22Rv1 (cell line): ENCODE results near the gene RFC5.
A peak's percentile ranks its signal among the peaks of the same experiment; 100 is the strongest.

Experiments
- H3K27ac ChIP-seq: fragments of 450-650 bp; 2 replicates; pipeline ENCODE4 v1.5.1; 2017
- ZFX ChIP-seq: fragments of 450-650 bp; IDR thresholded peaks from 2 replicates; pipeline ENCODE4 v1.6.1; 2017; ENCODE audit warnings: antibody characterized with exemption, borderline replicate concordance
- TF ChIP-seq, protein P1 (sequence below): fragments of 450-650 bp; IDR thresholded peaks from 2 replicates; pipeline ENCODE4 v1.5.1; 2017; ENCODE audit warnings: mild to moderate bottlenecking

Gene RFC5

DNA sequence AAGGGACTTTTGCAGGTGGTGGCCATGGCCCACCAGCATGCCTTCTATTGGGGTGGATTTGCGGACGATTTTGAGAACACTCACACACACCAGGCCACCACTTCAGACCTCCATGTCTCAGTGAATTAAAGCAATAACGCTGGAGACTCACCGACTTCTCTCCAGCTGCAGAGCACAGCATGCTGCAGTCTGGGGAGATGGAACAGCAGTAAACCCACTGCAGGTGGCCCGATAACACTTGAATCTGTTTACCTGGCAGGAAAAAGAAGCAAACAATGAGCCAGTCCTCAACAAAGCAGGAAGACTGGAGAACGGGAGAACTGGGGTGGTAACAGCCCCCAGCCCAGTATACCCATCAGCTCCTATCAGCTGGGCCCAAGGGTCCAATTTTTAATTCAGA is 21.6 kb downstream of the RFC5 start:
- TF ChIP-seq, protein P1, sequence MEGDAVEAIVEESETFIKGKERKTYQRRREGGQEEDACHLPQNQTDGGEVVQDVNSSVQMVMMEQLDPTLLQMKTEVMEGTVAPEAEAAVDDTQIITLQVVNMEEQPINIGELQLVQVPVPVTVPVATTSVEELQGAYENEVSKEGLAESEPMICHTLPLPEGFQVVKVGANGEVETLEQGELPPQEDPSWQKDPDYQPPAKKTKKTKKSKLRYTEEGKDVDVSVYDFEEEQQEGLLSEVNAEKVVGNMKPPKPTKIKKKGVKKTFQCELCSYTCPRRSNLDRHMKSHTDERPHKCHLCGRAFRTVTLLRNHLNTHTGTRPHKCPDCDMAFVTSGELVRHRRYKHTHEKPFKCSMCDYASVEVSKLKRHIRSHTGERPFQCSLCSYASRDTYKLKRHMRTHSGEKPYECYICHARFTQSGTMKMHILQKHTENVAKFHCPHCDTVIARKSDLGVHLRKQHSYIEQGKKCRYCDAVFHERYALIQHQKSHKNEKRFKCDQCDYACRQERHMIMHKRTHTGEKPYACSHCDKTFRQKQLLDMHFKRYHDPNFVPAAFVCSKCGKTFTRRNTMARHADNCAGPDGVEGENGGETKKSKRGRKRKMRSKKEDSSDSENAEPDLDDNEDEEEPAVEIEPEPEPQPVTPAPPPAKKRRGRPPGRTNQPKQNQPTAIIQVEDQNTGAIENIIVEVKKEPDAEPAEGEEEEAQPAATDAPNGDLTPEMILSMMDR: no peak
- no peak for TF ChIP-seq ZFX

GRCh38 chr12:118042091-118042490 is 25.6 kb downstream of the RFC5 start:
- TF ChIP-seq ZFX: no peak
- TF ChIP-seq, protein P1: no peak
- H3K27ac ChIP-seq: no peak overlapping the region

More for the DNA sequence above, 21.6 kb downstream of the RFC5 start:
- H3K27ac ChIP-seq: no peak overlapping the region

DNA sequence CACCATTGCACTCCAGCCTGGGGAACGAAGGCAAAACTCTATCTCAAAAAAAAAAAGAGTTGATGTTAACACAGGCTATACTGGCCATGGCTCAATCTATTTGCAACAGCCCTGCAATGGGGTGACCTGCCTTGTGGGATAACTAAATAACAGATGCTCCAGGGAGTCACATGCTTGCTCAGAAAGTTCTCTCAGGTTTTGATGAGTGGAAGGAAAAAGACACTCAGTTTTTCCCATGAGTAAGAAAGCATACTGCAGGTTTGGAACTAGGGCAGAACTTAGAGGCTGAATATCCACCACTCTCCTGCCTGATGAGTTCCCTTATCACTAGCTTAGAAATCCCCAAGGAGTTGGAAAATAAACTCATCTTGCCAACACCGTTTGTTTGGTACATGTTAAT is 27.6 kb downstream of the RFC5 start:
- no peak overlapping the region for H3K27ac ChIP-seq
- TF ChIP-seq ZFX: no peak
- TF ChIP-seq, protein P1: no peak

- no peak overlapping the region for H3K27ac ChIP-seq
- TF ChIP-seq ZFX: no peak
- TF ChIP-seq, protein P1: no peak
Observed at GRCh38 chr12:118044577-118044976, 28.1 kb downstream of the RFC5 start.

DNA sequence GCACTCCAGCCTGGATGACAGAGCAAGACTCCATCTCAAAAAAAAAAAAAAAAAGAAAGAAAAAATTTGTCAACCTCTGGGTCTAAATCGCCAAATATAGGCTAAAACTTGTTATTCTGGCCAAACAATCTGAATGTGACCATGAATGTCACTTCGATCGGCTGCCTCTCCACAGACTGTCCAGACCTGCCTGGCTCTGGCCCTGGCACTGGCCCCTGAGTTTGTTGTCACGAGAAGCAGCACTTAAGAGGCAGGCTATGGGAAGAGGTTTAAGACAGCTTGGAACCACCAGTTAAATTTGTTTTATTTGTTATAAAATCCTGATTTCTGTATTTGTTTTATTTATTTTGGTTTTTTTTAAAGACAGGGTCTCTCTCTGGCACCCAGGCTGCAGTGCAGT is 29.9 kb downstream of the RFC5 start:
- TF ChIP-seq, protein P1: no peak
- TF ChIP-seq ZFX: no peak
- H3K27ac ChIP-seq: no peak overlapping the region

GRCh38 chr12:118050972-118051910 is 34.7 kb downstream of the RFC5 start:
- no peak for TF ChIP-seq ZFX
- TF ChIP-seq, protein P1: no peak
- H3K27ac ChIP-seq: peak overlapping the region; percentile 37; the same call in 1 of the 2 replicates

- peak overlapping the region; percentile 37 for H3K27ac ChIP-seq
- TF ChIP-seq, protein P1: no peak
- TF ChIP-seq ZFX: no peak
Observed at GRCh38 chr12:118052324-118053070, 36.0 kb downstream of the RFC5 start.
